Ishikawa (cell line): ENCODE measurements around the gene OSBPL8.

Source experiments
- CEBPB ChIP-seq: IDR thresholded peaks from 2 replicates; pipeline ENCODE4 v1.6.1; 2012
- CREB1 ChIP-seq: IDR thresholded peaks from 2 replicates; pipeline ENCODE4 v1.6.1; 2012; ENCODE audit warnings: low read depth
- EGR1 ChIP-seq: IDR thresholded peaks from 2 replicates; pipeline ENCODE4 v1.6.1; 2012
- EP300 ChIP-seq: IDR thresholded peaks from 2 replicates; pipeline ENCODE4 v1.6.1; 2012; ENCODE audit warnings: borderline replicate concordance
- MAX ChIP-seq: IDR thresholded peaks from 2 replicates; pipeline ENCODE4 v1.6.1; 2012
- RAD21 ChIP-seq: IDR thresholded peaks from 2 replicates; pipeline ENCODE4 v1.6.1; 2012; ENCODE audit warnings: low read depth
- REST ChIP-seq: IDR thresholded peaks from 2 replicates; pipeline ENCODE4 v1.6.1; 2012; ENCODE audit warnings: low read depth, mild to moderate bottlenecking
- ZBTB7A ChIP-seq: IDR thresholded peaks from 2 replicates; pipeline ENCODE4 v1.6.1; 2012; ENCODE audit warnings: low read depth

GRCh38 chr12:76591476-76591875, 31.9 kb upstream of the OSBPL8 start:
- no peak for TF ChIP-seq CEBPB
- no peak for TF ChIP-seq ZBTB7A
- TF ChIP-seq CREB1, result no peak
- TF ChIP-seq MAX, result no peak
- TF ChIP-seq RAD21, result no peak
- no peak for TF ChIP-seq EP300
- TF ChIP-seq REST, result no peak
- TF ChIP-seq EGR1, result no peak
